ENCODE measurements around the gene SPEF1.

SPEF1 gene

DNA sequence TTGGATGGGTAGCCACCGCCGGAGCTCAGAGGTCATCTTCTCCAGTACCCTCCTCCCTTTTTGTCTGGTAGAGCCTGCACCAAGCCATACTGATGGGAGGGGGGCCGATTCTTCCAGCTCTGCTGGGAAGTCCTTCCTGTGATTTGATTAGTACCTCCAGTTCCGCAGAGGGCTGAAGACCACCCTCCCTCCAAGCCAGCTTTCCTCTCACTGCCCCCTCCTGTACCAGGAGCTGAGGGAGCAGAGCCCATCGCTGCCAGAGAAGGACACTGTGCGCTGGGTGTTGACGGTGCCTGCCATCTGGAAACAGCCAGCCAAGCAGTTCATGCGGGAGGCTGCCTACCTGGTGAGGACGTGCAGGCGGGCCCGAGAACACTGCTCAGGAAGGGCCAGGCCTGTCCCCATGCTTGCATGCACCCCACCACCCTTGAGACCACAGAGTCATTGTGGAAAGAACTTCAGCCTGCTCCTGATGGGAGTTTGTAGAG, 35.5 kb downstream of the SPEF1 start:
- no peak for DNase-seq

DNA sequence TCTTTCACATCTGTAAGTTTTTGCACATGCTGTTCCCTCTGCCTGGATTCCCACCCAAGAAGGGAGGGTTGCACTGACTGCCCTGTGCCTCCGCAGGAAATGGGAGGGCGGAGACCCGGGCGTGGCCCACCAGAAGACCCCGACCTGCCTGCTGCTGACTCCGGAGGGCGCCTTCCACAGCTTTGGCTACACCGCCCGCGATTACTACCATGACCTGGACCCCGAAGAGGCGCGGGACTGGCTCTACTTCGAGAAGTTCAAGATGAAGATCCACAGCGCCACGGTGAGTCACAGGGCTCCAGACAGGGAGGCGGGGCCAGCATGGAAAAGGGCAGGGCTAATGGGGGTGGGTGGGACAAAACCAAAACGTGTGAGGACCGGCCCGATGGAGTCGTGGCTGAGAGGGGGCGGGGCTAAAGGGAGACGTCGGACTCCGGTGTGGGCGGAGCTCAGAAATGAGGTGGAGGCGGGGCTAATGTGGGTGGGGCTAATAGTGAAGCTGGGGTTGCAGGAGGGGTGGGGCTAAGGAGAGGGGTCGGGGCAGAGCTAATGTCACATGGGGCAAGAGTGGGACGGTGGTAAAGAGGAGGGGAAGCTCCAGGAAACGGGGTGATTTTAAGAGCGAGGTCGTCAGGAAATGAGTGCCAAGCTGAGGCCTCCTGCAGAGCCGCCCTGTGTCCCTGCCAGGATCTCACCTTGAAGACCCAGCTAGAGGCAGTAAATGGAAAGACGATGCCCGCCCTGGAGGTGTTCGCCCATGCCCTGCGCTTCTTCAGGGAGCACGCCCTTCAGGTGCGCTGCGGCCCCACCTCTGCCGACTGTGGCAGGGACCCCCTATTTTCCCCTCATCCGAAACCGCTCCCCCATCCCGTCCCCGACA, 36.2 kb downstream of the SPEF1 start:
- DNase-seq, result peak; percentile 75 to 76

DNA sequence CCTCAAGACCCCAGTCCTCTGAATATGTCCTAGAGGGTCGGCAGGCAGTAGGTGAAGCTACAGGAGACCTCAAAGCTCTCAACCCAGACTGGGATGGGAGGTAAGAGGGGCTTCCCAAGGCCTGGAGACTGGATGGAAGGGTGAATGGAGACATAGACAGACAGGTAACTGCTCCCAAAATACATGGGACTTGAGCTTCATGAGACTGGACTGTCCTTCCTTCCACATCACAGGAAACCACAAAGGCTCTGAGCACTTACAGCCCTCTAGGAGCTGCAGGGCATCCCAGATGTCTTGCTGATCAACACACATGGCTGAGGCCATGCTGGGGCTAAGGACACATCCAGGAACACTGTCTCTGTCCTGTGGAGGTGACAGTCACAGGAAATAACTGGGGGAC, 37.2 kb downstream of the SPEF1 start:
- no peak for DNase-seq

DNA sequence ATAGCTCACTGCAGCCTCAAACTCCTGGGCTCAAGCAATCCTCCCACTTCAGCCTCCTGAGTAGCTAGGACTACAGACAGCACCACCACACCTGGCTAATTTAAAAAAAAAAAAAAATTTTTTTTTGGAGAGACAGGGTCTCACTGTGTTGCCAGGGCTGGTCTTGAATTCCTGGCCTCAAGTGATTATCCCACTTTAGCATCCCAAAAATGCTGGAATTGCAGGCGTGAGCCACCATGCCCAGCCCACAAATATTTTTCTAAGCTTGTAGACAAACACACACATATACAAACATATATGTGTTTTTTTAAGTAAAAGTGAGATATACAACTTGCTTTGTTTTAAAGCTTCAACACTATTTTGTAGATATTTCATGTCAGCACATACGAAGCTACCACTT, 38.0 kb downstream of the SPEF1 start:
- DNase-seq, result no peak

DNA sequence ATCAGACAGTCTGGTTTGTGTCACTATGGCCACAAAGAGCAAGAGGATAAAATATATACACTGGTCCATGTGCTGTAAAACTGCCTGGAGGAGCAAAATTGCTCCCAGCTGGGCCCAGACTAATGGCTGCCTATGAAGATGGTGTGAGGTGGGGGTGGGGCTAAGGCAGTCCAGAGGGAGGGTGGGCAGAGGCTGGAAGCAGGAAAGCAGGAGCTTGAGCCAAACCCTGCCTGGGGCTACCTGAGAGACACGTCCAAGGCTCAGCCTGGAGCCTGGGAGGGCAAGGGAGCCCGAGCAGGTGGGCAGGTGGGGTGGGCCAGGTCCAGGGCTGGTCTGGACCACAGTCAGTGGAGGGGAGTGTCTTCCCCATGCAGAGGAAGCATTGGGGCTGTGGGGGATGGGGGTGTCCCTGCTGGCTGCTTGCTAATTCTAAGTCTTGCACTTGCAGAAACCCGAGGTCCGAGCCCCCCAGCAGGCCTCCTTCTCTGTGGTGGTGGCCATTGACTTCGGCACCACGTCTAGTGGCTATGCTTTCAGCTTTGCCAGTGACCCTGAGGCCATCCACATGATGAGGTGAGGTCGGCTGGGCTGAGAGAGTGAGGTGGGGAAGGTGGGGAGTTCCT, 39.3 kb downstream of the SPEF1 start:
- DNase-seq, result no peak

DNA sequence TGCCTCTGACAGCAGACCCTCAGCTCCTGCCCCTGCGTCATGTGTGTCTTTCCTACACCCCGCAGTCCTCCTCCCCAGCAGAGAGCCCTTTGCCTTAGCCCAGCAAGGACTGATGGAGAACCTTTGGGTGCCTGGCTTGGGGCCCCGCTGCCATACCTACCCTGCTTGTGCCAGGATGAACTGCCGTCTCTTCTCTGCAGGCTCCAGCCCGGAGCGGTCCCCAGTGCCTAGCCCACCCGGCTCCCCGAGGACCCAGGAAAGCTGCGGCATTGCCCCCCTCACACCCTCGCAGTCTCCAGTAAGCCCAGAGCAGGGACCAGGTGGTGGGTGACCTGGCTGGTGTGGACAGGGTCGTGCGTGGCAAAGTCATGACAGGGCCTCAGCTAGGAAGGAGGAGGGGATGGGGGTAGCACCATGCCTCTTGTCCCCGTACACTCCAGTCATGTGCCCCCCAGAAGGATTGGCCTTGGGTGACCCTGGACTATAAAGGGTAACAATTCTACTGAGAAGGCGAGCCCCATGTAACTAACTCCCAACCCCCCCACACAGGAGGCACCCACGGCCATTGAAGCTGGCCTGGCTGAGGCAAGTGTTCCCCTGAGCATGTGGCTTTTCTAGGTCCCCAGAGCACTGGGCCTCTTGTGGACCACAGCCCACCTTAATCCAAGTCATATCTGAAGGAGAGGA, 40.5 kb downstream of the SPEF1 start:
- no peak for DNase-seq

DNA sequence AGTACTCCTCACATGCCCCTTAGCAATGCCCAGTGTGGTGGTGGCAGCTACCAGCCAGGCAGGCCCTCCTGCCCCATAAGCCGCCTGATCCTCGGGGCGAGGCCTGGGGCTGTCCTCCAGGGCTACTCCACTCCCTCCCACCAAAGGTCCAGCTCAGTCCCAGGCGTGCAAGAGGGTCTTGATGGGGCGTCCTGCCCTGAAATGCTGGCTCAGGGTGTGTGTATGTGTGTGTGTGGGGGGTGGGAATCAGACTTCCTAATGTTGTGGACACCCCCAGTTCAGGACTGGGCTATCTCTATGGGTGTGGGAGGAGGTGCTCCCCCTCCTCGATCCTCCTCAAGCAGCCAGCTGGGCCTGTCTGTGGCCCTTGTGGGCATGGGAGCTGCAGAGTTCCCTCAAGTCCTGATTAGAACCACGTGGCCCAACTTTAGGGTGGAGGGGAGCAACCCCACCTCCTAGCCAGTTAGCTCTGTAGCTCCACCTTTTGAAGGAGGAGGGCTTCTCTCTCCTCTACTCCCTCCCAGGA, 41.3 kb downstream of the SPEF1 start:
- DNase-seq, result no peak

DNA sequence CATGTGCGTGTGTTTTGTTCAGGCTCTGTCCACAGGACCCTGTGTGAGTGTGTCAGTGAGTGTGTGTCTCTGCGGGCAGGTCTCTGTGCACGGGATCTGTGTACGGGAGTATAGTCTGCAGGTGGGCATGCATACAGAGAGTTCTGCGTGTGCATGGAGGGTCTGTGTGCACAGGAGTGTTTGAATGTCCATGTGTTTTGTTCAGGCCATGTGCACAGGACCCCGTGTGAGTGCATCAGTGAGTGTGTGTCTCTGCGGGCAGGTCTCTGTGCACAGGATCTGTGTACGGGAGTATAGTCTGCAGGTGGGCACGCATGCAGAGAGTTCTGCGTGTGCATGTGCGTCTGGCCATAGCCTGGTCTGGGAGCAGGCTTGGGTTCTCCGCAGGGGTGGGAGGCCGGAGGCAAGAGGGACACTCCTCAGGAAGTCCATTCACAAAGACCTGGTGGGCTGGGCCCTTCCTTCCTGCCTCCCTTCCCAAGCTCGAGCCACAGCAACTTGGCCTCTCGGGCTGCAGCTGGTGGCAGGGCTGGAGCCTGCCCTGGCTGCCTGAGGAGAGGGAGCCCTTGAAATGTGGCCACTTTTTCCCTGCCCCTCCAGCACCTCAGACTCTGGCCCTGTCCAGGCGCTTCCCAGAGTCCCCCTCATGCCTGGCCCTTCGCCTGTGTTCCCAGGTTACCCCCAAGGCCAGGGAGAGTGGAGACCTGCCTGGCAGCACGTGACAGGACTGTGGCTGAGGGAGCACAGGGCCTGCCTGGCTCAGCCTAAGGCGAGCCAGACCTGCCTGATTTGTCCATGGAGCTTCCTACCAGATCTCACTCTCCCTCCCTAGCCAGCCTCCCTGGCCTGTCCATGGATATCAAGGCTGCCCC, 42.0 kb downstream of the SPEF1 start:
- no peak for DNase-seq

DNA sequence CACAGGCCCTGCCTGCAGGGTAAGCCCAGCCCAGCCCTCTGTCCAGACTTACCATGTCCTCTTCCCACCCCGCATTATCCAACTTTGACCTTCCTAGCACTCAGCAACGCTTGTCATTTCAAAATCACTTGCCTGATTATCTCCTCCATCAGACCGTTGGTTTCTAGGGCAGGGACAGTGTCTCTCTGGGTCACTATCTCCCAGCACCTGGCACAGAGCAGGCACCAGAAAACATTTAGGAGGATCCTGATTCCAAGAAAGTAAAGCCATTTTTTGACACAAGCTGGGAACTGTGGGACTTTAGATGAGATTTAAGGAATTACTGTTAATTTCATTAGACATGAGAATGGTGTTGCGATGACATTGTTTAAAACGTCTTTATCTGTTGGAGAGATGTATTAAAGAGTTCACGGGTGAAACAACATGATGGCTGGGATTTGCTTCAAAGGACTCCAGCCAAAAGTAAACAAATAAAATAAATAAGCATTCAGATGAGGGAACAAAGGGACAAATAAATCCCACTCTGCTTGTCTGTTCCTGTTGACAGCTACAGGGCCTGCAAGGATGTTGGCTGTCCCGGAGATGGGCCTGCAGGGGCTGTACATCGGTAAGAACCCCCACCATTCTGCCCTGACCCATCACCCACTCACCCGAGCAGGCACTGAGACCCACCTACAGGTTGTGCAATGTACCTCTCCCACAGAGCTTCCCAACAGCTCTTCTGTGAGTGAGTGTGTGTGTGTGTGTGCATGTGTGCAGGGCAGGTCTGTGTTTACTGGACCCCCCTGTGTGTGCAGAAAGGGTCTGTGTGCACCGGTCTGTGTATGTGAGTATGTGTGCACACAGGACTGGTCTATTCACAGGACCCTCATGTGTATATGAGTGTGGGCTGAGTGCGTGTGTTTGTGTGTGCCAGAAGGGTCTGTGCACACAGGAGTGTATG, 42.9 kb downstream of the SPEF1 start:
- no peak for DNase-seq

DNA sequence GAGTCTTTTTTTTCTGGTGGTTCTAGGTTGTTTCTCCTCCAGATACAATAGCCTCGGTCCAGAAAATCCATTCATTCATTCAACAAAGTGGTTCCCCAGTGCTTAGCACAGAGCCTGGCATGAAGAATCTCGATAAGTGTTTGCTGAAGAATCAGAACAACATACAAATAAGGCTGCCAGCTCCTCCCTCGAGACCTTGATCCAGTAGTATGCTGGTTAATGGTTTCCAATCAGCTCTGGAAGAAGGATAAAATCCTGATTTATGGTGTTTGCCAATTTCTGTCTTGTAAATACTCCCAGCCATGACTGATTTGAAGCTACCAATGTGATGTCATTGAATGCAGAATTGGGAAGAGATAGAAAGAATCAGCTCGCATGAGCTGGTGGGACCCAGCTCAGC, 45.5 kb downstream of the SPEF1 start:
- no peak for DNase-seq

DNA sequence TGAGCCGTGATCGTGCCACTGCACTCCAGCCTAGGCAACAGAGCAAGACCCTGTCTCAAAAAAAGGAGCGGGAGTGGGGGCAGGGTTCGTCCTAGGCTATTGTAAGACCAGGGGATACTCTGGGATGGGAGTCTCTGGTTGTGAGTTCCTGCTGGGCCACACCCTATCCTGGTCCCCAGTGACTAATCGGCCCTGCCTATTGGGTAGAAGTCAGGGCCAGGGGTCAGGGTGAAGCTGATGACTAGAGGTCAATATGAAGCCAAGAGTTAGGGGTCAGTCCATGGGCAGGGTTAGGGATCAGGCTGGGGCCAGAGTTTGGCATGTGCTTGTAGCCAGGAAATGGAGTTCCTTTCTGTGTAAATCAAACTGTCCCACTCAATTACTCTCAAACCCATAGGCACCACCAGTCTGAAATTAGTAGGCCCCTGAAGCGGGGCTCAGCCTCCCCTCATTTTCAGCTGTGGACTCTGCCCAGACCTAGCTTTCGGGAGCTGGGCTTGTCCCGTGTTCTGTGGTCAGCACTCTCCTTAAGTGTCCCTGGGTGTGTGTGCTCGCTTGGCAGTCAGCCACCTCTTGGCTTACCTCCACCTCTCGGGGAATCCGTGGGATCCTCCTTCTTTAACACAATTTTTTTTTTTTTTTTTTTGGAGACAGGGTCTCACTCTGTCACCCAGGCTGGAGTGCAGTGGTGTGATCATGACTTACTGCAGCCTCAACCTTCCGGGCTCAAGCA, 47.0 kb downstream of the SPEF1 start:
- no peak for DNase-seq

DNA sequence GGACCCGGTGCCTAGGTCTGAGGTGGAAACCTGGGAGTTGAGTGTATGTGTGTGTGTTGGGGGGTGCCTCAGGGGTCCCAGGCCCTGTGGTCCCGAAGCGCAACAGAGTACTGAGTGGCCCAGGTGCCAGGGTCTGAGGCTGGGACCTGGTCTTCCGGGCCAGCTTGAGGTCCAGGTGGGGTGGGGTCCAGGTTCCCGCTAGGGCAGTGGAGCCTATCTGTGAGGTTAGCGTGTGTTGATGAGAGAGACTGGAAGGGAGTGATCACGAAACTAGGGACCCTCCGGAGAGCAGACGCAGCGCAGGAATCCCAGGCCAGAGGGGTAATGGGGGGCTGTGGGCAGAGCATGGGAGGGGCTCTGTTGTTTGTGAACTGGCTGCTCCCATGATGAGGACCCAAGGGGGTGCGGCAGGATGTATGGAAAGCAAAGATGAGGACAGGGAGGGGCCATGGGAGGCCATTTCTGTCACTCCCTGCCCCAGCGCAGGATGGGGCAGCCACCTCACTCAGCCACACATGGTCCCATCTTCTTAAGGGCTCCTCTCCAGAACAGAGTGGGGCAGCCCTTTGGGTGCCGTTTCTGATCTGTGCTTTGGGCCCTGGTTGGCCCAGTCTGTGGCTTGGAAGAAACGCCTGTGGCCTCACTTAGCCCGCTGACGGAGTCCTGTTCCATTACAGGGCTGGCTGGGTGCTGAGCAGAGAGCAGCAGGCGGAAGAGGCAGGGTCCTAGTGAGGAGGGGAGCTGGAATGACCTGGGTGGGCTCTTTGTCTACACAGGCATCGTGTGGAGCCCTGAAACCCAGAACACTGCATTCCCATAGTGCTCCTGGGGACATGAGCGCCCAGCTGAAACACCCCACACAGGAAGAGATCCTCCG, 47.9 kb downstream of the SPEF1 start:
- no peak for DNase-seq

DNA sequence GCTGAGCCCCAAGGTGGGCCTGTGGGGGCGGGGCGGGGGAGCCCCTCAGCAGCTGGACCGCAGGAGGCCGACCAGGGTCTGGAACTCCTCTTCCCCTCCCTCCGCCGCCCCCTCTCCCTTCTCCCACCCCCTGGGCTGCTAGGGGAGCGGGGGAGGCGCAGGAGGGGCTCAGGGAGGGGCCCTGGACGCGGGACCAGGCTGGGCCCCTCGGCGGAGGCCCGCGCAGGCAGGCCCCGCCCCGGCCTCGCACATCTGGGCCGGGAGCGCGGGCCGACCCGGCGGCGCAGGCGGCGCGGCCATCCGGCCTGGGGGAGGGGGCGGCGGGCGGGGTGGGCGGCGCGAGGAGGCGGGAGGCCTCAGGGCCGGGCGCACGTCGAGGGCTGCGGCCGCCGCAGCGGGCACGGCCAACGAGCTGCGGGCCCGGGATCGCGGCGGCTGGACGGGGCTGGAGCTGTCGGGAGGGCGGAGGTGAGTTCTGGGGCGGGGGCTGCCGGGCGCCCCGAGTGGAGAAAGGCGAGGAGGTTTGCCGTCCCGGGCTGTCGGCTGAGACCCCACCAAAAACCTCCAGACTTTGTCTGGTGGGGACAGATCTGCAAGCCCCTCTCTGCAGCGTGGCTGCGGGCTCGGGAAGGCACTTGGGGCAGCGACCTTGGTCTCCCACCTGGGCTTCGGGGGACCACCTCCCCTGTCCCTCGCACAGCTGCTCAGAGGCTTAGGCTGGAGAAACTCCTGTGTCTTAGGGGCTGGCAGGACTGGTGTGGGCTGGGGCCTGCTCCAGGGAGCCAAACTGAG, 48.7 kb downstream of the SPEF1 start, which contains the start of gene HSPA12B:
Gene HSPA12B, plus strand, starts transcription at position 359 of the 792 bp plus-strand sequence. CDS start 5,990 bp downstream, outside the sequence.
- DNase-seq, result no peak

DNA sequence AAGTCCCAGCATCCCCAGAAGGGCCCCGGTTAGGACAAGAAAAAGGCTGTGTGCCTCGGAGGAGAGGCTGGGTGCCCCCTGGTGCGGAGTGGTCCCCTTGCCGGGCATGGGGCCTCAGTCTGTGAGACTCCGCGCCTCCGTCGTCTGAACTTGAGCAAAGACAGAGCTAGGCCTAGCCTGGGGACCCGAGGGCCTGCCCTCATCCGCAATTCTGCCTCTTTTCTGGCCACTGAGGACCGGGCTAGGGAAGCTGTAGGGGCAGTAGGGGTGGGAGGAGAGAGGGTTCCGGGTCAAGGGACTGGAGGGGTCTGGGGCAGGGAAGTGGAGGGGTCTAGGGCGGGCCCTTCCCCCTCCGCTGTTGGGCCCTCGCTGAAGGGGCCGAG, 49.3 kb downstream of the SPEF1 start:
- DNase-seq, result no peak

DNA sequence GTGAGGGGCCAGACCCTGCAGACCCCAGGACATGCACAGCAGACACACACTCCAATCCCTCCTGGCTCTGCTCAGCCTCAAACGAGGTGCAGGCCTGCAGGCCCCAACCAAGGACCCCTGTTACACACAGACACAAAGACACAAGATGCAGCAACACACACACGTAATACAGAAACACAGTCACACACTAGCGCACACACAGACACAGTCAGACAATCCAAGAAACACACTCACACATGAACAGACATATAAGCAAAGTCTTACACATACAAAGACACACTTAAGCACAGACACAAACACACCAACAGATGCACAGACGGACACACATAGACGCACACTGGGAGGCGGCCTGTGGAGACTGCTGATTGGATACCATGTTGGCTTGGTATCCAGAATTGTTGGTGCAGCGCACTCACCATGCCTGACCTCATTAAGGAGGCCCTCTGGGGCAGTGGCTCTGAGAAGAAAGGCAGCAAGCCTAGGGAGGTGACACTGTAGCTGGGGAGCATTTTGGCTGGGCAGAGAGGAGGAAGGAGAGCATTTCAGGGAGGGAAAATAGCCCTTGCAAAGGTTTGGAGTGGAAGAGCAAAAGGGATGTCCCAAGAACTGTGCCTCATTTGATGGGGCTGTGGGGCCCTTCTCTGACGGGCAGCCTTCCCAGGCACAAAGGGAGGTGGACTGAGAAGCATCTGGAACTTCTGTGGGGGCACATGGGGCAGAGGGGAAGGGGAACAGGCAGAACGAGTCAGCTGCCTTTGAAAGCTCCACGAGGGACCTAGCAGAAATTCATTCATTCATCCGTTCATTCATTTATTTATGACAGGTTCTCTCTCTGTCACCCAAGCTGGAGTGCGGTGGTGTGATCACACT, 50.2 kb downstream of the SPEF1 start:
- no peak for DNase-seq

DNA sequence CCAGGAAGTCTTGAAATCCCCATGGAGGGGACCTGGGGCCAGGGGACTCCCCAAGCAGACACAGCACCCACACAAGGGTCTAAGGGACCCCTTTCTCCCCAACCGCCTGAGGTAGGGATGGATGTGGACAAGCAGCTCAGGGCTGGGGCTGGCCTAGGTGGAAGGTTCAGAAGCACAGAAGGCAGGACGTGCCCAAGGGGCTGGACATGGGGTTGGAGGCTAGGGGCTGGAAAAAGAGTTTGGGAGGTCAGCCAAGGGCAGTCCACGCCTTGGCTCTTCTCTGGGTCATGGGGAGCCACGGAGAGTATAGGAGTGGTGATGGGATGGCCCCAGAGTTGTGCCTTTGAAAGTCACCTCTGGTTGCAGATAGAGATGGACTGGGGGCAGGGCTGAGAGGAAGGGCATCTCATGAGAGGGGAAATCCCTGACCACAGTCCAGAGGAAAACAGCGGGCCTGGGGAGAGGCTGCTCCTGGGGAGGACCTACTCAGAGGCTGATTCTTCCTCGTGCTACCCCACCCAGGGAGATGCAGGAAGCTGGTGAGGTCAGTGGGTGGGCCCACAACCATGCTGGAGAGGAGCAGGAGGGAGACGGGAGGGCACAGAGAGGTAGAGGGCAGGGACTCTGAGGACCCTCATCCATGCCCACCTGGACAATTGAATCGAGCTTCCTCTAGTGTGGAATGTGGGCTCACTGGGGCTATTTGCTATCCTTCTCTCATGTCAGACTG, 51.3 kb downstream of the SPEF1 start:
- no peak for DNase-seq

DNA sequence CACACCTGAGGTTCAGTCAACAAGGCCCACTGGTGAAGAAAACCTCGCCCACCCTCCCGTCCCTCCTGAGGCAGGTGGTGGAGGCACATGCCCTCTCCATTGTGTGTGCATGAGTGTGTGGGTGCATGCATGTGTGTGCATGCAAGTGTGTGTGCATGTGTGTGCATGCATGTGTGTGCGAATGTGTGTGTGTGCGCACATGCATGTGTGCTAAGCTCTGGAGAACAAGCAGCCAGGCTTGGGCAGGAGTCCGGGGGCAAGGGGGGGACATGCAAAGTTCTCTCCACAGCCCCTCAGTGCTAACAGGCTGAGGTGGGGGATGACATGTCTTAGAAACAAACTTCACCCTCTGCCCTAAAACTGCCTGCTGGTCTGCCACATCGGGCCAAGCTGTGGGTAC, 51.9 kb downstream of the SPEF1 start:
- no peak for DNase-seq
